Endothelial cell of hepatic sinusoid (primary cell): ENCODE data around the gene IFNG.

Experiments used
- in situ Hi-C: cut with HindIII; loops from 2 replicates; pipeline ENCODE4 v1.10.0; 2017; ENCODE audit warnings: low sequenced_read_pairs

The IFNG gene

GRCh38 chr12:68118096-68118755 is 41.3 kb downstream of the IFNG start:
- in situ Hi-C loops: no loop called here

DNA sequence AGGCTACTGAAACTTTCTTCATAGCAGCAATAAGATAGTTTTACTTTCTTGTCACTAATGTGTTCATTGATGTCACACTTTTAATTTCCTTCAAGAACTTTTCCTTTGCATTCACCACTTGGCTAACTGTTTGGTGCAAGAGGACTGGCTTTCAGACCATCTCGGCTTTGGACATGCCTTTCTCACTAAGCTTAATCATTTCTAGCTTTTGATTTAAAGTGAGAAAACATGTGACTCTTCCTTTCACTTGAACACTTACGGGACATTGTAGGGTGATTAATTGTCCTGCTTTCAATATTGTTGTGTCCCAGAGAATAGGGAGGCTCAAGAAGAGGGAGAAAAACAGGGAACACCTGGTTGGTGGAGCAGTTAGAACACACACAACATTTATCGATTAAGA is 41.9 kb downstream of the IFNG start:
- in situ Hi-C loops: no loop called here

- in situ Hi-C loops: no loop called here
These were observed 44.3 kb downstream of the IFNG start for GRCh38 chr12:68115281-68115680.

- in situ Hi-C loops: no loop called here
These were observed 44.9 kb downstream of the IFNG start for GRCh38 chr12:68114606-68115005.

DNA sequence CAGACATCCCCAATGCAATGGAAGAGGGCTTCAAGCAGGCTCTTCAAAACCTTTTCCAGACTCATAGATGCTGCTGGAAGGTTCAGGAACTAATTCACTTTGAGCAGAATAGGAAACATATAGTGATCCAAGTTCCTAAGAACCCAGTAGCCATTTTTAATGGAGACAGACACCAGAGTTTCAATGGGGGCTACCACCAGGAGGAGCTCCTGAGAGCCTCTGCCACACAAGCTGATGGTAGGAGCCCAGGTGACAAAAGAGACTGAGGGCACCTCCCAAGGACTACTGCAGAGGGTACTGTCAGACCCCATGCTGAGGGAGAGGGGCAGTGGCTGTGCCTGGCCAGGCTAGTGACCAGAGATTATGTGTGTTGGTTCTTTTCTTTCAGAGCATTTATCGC is 45.9 kb downstream of the IFNG start:
- in situ Hi-C loops: no loop called here

DNA sequence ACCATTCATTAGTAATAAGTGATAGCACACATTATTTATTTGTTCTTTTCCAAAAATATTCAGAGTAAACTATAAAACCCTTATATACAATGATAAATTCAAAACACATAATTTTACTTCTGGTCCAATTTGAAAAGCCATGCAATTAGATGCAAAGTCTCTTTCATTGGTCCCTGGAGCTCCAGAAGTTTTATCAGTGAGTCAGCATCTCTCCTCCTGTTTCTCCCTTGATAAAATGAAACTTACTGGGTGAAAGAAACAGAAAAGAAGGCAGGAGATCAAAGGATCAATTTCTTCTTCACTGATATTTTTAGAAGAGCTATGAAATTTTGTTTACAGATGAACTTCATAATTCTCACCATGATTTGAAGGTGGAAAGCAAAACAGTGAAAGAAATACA is 47.5 kb downstream of the IFNG start:
- in situ Hi-C loops: no loop called here

GRCh38 chr12:68109444-68110217 is 49.9 kb downstream of the IFNG start:
- in situ Hi-C loops: no loop called here

DNA sequence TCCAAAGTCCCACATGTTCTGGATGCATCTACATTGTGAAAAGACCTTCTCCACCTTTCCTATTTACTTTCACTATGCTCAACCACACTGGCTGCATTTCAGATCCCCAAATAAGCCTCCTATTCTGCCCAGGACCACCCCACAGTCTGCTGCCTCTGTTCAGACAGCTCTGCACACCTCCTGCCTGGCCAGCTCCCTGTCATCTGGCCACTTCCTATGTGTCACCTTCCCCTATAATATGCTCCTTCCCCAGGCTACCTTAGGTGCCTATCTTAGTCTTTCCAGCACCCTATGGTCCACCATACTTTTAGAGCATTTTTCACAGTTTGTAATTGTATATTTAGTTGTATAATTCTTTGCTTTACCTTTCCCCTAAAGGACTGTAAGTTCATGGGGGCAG is 50.5 kb downstream of the IFNG start:
- in situ Hi-C loops: no loop called here

DNA sequence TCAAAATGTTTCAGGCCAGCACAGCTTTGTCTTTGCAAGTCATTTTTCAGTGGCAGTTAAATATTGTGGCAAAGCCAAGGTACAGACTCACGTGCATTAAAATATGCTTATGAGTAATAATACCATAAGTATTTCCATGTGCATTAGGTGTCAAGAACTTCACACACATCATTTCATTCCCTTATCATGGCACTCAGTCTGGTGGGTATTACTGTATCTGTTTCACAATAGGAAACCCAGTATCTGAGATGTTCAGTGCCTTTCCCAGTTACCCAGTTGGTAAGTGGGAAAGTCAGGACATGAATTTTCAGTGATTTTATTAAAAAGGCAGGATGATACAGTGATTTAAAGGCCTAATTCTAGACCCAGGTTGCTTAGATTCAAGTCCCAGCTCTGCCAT is 52.9 kb downstream of the IFNG start:
- in situ Hi-C loops: no loop called here

GRCh38 chr12:68106160-68106559 is 53.4 kb downstream of the IFNG start:
- in situ Hi-C loops: no loop called here
